ENCODE measurements around the gene DOK3.

Gene DOK3

DNA sequence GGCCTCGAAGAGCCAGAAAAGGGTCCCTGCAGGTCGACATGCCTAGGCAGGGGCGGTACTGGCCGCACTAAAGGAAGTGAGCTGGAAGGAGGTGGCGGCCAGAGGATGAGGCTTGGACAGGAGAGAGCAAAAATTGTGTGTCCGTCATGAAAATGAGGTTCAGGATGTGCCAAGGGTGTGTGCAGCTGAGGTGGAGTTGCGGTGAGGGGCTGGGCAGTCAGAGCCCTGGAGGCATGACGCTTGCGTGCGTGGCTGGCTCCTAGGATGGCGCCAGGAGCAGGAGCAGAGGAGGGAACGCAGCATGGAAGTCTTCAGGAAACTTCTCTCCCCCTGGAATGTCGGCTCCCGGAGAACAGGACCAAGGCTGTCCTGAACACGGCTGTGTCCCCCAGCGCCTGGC is 6.7 kb downstream of the DOK3 start:
- CTCF ChIA-PET, result interaction anchor here (1.1 to 12.3 kb wide), 11 partner anchors 10 to 391 kb away, joined by 3 to 115 read pairs (median 10); partner anchors contain the start of gene DDX41
- DNase-seq (ENCODE audit: extremely low spot score), result no peak
- TF ChIP-seq, protein P1, sequence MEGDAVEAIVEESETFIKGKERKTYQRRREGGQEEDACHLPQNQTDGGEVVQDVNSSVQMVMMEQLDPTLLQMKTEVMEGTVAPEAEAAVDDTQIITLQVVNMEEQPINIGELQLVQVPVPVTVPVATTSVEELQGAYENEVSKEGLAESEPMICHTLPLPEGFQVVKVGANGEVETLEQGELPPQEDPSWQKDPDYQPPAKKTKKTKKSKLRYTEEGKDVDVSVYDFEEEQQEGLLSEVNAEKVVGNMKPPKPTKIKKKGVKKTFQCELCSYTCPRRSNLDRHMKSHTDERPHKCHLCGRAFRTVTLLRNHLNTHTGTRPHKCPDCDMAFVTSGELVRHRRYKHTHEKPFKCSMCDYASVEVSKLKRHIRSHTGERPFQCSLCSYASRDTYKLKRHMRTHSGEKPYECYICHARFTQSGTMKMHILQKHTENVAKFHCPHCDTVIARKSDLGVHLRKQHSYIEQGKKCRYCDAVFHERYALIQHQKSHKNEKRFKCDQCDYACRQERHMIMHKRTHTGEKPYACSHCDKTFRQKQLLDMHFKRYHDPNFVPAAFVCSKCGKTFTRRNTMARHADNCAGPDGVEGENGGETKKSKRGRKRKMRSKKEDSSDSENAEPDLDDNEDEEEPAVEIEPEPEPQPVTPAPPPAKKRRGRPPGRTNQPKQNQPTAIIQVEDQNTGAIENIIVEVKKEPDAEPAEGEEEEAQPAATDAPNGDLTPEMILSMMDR (IDR thresholded peaks at IDR 0.05; ENCODE audit: control extremely low read depth, extremely low read depth, low read depth, missing control alignments), result no peak
- POLR2A ChIA-PET, result no interaction called here

DNA sequence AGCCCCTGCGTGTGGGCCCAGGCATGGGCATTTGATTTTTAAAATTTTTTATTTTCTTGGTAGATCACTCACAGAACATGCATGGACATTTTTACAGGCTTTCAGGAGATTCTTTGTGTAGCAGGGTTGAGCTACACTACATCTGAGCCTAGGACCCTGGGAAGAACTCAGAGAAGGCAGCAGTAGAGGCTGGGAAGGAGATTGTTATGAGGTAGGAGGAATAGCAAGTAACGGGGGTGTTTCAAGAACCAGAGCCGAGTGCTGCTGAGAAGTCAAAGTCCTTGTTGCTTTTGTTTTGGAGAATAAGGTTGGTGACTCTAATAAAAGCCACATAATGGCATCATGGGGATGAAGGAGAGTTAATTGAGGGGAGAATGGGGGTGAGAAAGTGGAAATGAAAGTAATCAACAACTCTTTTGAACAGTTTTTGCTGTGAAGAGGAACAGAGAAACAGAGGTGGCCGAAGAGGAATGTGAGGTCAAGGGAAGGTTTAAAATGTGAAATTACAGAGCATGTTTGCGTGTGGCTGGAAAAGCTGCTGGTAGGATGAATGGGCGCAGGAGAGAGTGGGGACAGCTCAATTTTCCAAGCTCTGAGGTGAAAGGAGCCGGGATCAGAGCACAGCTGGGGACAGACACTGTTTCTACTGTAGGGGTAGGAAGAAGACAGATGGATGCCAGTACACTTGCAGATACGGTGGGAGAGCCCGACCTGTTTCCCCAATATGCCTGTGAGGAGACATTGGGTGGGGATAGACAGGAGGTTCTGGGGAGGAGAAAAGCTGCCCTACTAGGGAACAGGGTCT is 7.5 kb downstream of the DOK3 start:
- DNase-seq (ENCODE audit: extremely low spot score), result peak; percentile 66
- TF ChIP-seq, protein P1 (IDR thresholded peaks at IDR 0.05; ENCODE audit: control extremely low read depth, extremely low read depth, low read depth, missing control alignments), result no peak
- CTCF ChIA-PET, result interaction anchor here (0.7 to 12.3 kb wide), 39 partner anchors 7 to 390 kb away, joined by 3 to 115 read pairs (median 5); partner anchors contain the start of genes DDX41, DOK3, F12 and LMAN2
- POLR2A ChIA-PET, result interaction anchor here (1.1 kb wide), 1 partner anchor 113 kb away, joined by 3 read pairs; no protein-coding TSS in a partner anchor

- TF ChIP-seq, protein P1 (IDR thresholded peaks at IDR 0.05; ENCODE audit: control extremely low read depth, extremely low read depth, low read depth, missing control alignments), result peak; percentile 87
- DNase-seq (ENCODE audit: extremely low spot score), result peak; percentile 73
- ChIA-PET POLR2A (interaction anchor here (1.1 kb wide), 1 partner anchor 112 kb away, joined by 3 read pairs; no protein-coding TSS in a partner anchor), CTCF (interaction anchor here (0.6 to 12.3 kb wide), 40 partner anchors 8 to 387 kb away, joined by 3 to 115 read pairs (median 5); partner anchors contain the start of genes DDX41, DOK3, F12 and LMAN2)
Measured at GRCh38 chr5:177500685-177501522, 8.7 kb downstream of the DOK3 start.

DNA sequence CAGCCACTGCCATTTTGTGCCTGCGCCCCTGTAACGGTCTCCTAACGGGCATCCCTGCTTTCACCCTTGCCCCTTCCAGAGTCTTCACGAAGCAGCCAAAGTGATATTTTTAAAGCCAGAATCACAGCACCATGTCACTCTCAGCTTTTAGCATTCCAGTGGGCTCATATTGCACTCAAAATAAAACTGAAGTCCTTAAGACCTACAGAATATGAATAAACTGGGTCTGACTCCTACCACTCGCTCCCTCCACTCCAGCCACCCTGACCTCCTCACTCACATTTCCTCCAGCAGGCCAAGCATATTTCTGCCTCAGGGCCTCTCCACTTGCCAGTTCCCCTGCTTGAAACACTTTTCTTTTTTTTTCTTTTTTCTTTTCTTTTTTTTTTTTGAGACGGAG is 9.8 kb downstream of the DOK3 start:
- no peak for DNase-seq (ENCODE audit: extremely low spot score)
- CTCF ChIA-PET, result interaction anchor here (1.0 to 12.3 kb wide), 9 partner anchors 10 to 110 kb away, joined by 3 to 115 read pairs (median 11); partner anchors contain the start of genes DOK3 and F12
- POLR2A ChIA-PET, result no interaction called here
- TF ChIP-seq, protein P1 (IDR thresholded peaks at IDR 0.05; ENCODE audit: control extremely low read depth, extremely low read depth, low read depth, missing control alignments), result no peak

DNA sequence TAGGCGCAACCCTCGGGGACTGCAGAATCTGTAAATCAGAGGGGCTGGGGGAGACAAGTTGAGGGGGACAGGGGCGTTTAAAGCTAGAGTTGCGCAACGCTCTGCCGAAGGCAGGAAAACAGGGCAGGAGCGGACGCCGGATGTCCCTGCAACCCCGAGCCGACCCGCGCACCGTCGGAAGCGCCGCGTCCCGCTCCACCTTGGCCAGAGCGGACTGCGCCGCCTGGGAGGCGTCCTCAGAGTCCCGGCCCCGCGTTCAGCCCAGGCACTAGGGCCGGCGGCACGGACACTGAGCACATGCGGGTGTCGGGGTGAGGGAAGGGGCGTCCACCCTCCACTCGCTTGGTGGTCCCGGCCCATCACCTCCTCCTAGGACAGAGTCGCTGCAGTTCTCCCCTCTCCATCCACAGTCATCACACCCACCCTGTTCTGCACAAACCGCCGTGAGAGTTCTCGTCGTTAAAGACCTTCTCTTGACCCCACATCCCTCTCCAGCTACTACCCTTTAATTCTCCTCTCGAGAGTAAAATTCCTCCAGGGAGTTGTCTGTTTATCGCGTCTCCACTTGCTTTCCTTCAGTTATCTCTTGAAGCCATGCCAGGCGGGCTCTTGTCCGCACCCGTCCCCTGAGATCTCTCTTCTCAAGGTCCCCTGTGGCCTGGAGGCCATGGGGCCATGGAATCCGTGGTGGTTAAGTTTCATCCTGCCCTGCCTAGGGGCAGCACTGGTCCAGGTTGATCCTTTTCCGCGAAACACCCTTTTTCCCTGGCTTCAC is 11.4 kb downstream of the DOK3 start:
- ChIA-PET POLR2A (interaction anchor here (0.6 to 2.4 kb wide), 3 partner anchors 8 to 193 kb away, joined by 4 to 17 read pairs (median 5); partner anchors contain the start of gene DOK3), CTCF (interaction anchor here (0.9 to 11.1 kb wide), 9 partner anchors 10 to 388 kb away, joined by 3 to 87 read pairs (median 6); partner anchors contain the start of gene DOK3)
- no peak for DNase-seq (ENCODE audit: extremely low spot score)
- TF ChIP-seq, protein P1 (IDR thresholded peaks at IDR 0.05; ENCODE audit: control extremely low read depth, extremely low read depth, low read depth, missing control alignments), result no peak
